Calu3 (cell line): ENCODE measurements around the gene NECTIN1. TPM values are rescaled to one million over a fixed set of nuclear protein-coding genes. Genes with fewer than 3 reads are reported as not detected.

ENCODE experiments used
- BruUV-seq: library from RNA; stranded (reverse); fragments of 400-500 nt; replicated peaks from 2 replicates; lab custom pipeline; 2021; lab: Mats Ljungman, UMichigan
- CTCF ChIA-PET: fragments of 300-600 bp; sonication (Branson Sonifier 250); formaldehyde crosslinking; loops from one replicate; lab custom pipeline; 2022; ENCODE audit warnings: antibody characterized with exemption; lab: Charles Lee
- DNase-seq: peaks from one replicate; pipeline ENCODE4 v3.0.0; 2022
- H3K27ac Mint-ChIP-seq: one replicate; pipeline ENCODE4 v1.8.0; 2022; ENCODE audit warnings: mixed read lengths; ENCODE audit not compliant: unreplicated experiment
- H3K27me3 Mint-ChIP-seq: one replicate; pipeline ENCODE4 v1.8.0; 2022; ENCODE audit warnings: mixed read lengths; ENCODE audit not compliant: unreplicated experiment
- H3K36me3 Mint-ChIP-seq: one replicate; pipeline ENCODE4 v1.8.0; 2022; ENCODE audit warnings: mild to moderate bottlenecking, moderate library complexity, mixed read lengths; ENCODE audit not compliant: insufficient read depth, unreplicated experiment
- H3K4me1 Mint-ChIP-seq: one replicate; pipeline ENCODE4 v1.8.0; 2022; ENCODE audit warnings: mild to moderate bottlenecking, low read depth, mixed read lengths; ENCODE audit not compliant: unreplicated experiment
- H3K4me3 Mint-ChIP-seq: one replicate; pipeline ENCODE4 v1.8.0; 2022; ENCODE audit warnings: mild to moderate bottlenecking, low read depth, moderate library complexity, mixed read lengths; ENCODE audit not compliant: unreplicated experiment
- H3K9me3 Mint-ChIP-seq: one replicate; pipeline ENCODE4 v1.8.0; 2022; ENCODE audit warnings: low read depth, mixed read lengths; ENCODE audit not compliant: unreplicated experiment
- CTCF ChIP-seq: fragments of 200-600 bp; IDR thresholded peaks from one replicate; pipeline ENCODE4 v1.8.0; 2022; ENCODE audit warnings: antibody characterized with exemption; ENCODE audit not compliant: unreplicated experiment
- intact Hi-C: fragments of 100-400 bp; cut with micrococcal nuclease; formaldehyde crosslinking; loops from one replicate; pipeline ENCODE4 v1.10.0; 2022; ENCODE audit not compliant: unreplicated experiment
- total RNA-seq: library from RNA; stranded (reverse); gene quantifications from 2 replicates; pipeline ENCODE4 v1.2.3, GENCODE V29; 2022

NECTIN1 gene
- total RNA-seq, 1 experiment from 2014 or later: 22.1 TPM

- Mint-ChIP-seq H3K4me3 (no peak overlapping the region), H3K27ac (no peak overlapping the region), H3K27me3 (no peaks in the 10 kb centered on the region), H3K4me1 (no peaks in the 10 kb centered on the region), H3K36me3 (no peaks in the 10 kb centered on the region), H3K9me3 (no peaks in the 10 kb centered on the region)
- CTCF ChIA-PET: no interaction called here
- no peak for DNase-seq
- intact Hi-C loops: no loop called here
- no TSS peak for BruUV-seq
- no peak for TF ChIP-seq CTCF
Observed at GRCh38 chr11:119700536-119701346, 28.3 kb downstream of the NECTIN1 start.

- Mint-ChIP-seq H3K4me3 (no peak overlapping the region), H3K27me3 (no peaks in the 10 kb centered on the region), H3K4me1 (peaks cover under 1% of the 10 kb centered on the region), H3K9me3 (no peaks in the 10 kb centered on the region), H3K27ac (no peak overlapping the region), H3K36me3 (no peaks in the 10 kb centered on the region)
- intact Hi-C loops: no loop called here
- no peak for DNase-seq
- BruUV-seq: no TSS peak
- no peak for TF ChIP-seq CTCF
- CTCF ChIA-PET: no interaction called here
Observed at GRCh38 chr11:119700030-119700429, 29.0 kb downstream of the NECTIN1 start.

GRCh38 chr11:119699227-119699626, 29.8 kb downstream of the NECTIN1 start:
- BruUV-seq: no TSS peak
- H3K27ac Mint-ChIP-seq: no peak overlapping the region
- no peak for DNase-seq
- peaks cover 8% of the 10 kb centered on the region for H3K4me1 Mint-ChIP-seq
- no peak overlapping the region for H3K4me3 Mint-ChIP-seq
- intact Hi-C loops: no loop called here
- no peaks in the 10 kb centered on the region for H3K36me3 Mint-ChIP-seq
- no peak for TF ChIP-seq CTCF
- CTCF ChIA-PET: no interaction called here
- H3K9me3 Mint-ChIP-seq: no peaks in the 10 kb centered on the region
- H3K27me3 Mint-ChIP-seq: no peaks in the 10 kb centered on the region

- CTCF ChIA-PET: no interaction called here
- H3K4me1 Mint-ChIP-seq: peaks cover 13% of the 10 kb centered on the region
- H3K36me3 Mint-ChIP-seq: no peaks in the 10 kb centered on the region
- BruUV-seq: no TSS peak
- no peaks in the 10 kb centered on the region for H3K9me3 Mint-ChIP-seq
- H3K27ac Mint-ChIP-seq: no peak overlapping the region
- H3K27me3 Mint-ChIP-seq: no peaks in the 10 kb centered on the region
- intact Hi-C loops: no loop called here
- DNase-seq: no peak
- TF ChIP-seq CTCF: no peak
- no peak overlapping the region for H3K4me3 Mint-ChIP-seq
Observed at GRCh38 chr11:119697882-119698281, 31.1 kb downstream of the NECTIN1 start.
